Hematopoietic multipotent progenitor cell (in vitro differentiated cells): ENCODE data around the gene CFAP299. TPM values are rescaled to one million over a fixed set of nuclear protein-coding genes. Genes with fewer than 3 reads are reported as not detected.

Experiments used
- DNase-seq, 3 donors: peaks; one replicate each; pipeline ENCODE4 v3.0.0-alpha.2; 2011 to 2015; ENCODE audit warnings: low read depth in 2 of 3, low spot score in 2 of 3
- total RNA-seq: library from RNA; depleted of rRNA; stranded (reverse); fragments of >200 nt; gene quantifications from one replicate; pipeline ENCODE4 v1.2.3, GENCODE V29; 2012

The CFAP299 gene
- total RNA-seq, 1 donor: 0.27 TPM

- no peak for DNase-seq
Measured at GRCh38 chr4:80990851-80991250, 655.3 kb downstream of the CFAP299 start.

- DNase-seq: no peak
Measured at GRCh38 chr4:80999943-81000342, 664.4 kb downstream of the CFAP299 start.

- peak in 1 of 3 donors; percentile 5 for DNase-seq
Measured at GRCh38 chr4:81003597-81004111, 668.1 kb downstream of the CFAP299 start.

GRCh38 chr4:81007417-81007816 lies 671.9 kb downstream of the CFAP299 start:
- no peak for DNase-seq

Other genes starting within 250 kb of the CFAP299 start
- gene PRDM8, start 138.2 kb upstream of the CFAP299 start, total RNA-seq: 25.3 TPM
- not detected for gene FGF5, start 69.1 kb upstream of the CFAP299 start, total RNA-seq